Stimulated activated CD4-positive, alpha-beta T cell treated with anti-CD3 and anti-CD28 coated beads, Interleukin-4, amount 100 ng/mL, for 48 hours (primary cell): Measurements from ENCODE around the gene NADSYN1.
A peak's percentile ranks its signal among the peaks of the same experiment; 100 is the strongest.

Experiments used
- DNase-seq, 2 donors: peaks; one replicate each; pipeline ENCODE4 v3.0.0-alpha.2; 2020; ENCODE audit warnings: low read depth in 2 of 2

The NADSYN1 gene

DNA sequence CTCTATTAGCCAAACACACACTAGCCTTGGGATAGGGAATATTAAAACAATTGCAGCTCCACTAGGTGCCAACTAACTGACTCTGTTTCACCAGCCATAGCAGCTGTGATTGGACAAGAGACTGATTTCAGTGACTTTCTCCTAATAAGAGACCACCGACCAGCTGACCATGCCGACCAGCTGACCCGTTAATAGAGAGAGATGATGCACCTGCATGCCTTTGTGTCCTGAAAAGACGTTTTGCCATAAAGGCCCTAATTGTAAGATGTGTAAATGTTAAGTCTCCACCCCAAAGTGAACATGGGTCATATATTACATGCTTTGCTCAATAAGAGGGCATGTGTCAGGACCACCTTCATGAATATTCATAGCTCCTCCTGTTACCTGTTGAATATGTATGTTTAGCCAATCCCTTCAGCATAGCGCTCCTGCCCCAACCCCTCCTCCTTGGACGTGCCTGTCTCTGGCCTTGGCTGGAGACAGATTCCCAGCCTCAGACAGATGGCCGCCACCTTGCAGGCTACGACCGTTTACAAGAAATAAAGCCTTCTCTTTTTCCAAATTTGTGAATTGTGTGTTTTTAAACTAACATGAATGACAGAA, 1.3 kb upstream of the NADSYN1 start:
- no peak for DNase-seq

- DNase-seq: peak; percentile 31 to 35
These were observed 585 bp upstream of the NADSYN1 start for GRCh38 chr11:71452199-71453036.

- no peak for DNase-seq
These were observed 908 bp downstream of the NADSYN1 start for GRCh38 chr11:71453918-71454304.

GRCh38 chr11:71454470-71455113, 1.6 kb downstream of the NADSYN1 start:
- no peak for DNase-seq

GRCh38 chr11:71456294-71456693, 3.3 kb downstream of the NADSYN1 start:
- no peak for DNase-seq

GRCh38 chr11:71456831-71457230, 3.8 kb downstream of the NADSYN1 start:
- no peak for DNase-seq

DNA sequence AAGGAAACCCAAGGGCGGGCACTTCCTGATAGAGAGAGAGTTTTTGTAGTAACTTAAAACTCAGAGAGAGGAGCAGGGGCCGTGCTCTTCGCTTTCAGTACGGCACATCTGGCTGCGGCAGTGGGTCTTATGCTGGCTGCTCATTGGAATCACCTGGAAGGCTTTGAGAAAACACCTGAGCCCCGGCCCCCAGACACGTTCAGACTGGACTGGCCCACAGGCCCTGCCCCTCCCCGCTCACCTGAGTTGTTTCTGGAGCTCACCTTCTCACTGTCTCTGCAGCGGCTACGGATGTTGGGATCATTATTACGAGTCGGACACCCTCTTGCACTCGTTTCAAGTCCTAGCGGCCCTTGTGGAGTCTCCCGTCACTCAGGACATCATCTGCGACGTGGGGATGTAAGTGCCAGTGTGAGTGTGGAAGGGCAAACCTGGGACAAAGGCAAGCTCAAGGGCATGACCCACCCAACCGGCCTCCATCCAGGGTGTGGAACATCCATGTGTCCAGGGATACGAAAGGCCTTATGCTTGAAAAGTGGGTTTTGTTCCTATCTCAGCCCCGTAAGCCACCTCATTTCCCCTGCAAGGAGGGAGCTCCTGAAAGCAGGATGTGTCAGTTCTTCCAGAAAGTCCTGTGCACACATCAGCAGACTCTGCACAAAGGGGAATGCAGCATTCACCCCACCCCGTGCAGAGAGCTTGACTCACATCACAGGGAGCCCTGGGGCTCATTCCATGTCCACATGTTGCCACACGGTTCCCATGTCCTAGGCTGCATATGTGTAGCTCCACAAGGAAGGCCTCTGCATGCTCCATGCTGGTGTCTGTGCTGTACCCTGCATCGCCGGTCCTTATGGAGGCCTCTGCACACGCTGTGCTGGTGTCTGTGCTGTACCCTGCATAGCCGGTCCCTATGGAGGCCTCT, 5.4 kb downstream of the NADSYN1 start:
- DNase-seq: no peak

- no peak for DNase-seq
These were observed 6.2 kb downstream of the NADSYN1 start for GRCh38 chr11:71459076-71459766.

DNA sequence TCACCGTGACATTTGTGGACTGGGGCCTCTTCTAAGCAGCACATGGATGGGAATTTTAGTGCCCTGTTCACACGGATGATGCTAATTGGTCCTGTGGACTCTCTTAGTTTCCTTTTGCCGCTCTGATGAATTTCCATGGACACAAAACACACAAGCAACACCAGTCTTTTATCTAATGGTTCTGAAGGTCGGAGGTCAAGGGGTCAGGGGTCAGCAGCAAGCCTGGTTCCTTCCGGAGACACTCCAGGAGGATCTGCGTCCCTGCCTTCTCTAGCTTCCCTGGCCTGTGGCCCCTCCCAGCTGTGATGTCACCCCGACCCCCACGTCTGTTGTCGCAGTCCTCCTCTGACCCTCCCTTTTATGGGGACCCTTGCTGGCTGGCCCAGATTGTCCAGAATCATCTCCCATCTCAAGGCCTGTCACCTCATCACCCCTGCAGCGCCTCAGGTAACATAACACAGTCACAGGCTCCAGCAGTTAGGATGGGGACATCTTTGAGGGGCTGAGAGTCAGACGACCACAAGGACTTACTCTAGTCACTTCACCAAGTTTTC, 6.8 kb downstream of the NADSYN1 start:
- no peak for DNase-seq

- DNase-seq: no peak
These were observed 8.7 kb downstream of the NADSYN1 start for GRCh38 chr11:71461696-71462095.

DNA sequence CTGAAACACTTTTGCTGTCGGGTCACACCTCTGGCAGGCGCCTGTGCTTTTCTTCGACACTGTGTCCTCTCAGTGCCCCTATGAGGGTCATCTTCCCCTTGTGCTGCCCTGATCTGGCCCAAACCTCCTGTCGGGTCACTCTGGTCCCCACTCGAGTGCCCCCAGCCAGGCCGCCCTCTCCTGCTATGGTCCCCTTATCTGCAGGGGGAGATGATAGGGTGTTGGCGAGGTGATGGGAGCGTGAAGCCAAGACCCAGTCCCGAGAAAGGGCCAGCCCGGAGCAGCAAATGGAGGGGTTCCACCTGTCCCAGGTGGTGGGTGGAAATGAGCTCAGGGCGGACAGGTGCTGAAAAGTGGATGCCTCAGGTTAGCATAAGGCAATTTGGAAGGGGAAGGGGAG, 9.7 kb downstream of the NADSYN1 start:
- no peak for DNase-seq

DNA sequence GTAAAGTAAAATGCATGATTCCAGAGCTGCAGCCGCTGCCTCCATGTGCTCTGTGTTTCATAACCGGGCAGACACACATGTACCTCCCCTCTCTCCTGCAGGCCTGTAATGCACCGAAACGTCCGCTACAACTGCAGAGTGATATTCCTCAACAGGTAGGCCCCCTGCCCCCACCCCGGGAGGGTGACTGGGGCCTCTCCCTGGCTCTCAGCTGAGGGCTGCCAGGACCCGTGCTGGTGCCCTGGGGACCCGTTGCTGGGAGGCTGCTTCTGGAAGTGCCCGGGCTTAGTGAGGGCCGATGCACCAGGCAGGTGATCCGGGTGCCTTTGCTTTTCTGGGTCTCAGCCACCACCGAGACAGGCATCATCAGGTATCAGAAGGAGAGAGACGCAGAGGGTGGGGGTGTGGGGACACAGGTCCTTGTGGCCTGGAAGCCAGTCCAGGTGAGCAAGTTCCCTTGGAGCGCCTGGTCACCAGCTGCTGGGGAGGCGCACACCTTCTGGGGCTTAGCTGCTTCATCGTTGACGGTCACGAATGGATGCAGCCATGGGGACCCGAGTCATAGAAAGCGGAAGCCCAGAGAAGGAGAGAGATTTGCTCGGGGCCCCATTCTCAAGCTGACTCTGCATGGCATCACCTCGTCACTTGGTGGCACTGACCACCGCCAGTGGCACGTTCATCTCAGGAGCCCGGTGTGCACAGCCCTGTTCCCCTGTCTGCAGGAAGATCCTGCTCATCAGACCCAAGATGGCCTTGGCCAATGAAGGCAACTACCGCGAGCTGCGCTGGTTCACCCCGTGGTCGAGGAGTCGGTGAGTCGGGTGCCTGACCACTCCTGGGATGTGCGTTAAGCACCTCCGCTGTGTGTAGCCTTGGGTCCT, 10.6 kb downstream of the NADSYN1 start:
- DNase-seq: no peak

DNA sequence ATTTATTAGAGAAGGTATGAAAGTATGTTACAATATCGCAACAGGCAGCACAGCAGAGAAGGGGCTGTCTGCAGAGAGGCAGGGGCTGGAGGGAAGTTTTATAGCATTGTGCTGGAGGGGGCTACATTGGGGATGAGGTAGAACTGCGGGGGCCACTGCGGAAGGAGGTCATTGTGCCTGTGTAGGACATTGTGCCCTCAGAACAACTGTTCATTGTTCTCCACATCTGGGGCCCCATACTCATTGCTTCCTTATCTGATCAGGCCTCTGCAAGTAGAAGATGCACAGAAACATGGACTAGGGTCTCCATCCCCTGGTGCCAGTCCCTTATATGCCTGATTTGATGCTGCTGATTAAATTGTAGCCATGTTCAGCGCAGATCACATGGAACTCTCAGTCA, 12.1 kb downstream of the NADSYN1 start:
- DNase-seq: no peak

GRCh38 chr11:71466358-71466757, 13.4 kb downstream of the NADSYN1 start:
- no peak for DNase-seq

- no peak for DNase-seq
These were observed 14.2 kb downstream of the NADSYN1 start for GRCh38 chr11:71467164-71467563.

- no peak for DNase-seq
These were observed 17.9 kb downstream of the NADSYN1 start for GRCh38 chr11:71470946-71471345.

DNA sequence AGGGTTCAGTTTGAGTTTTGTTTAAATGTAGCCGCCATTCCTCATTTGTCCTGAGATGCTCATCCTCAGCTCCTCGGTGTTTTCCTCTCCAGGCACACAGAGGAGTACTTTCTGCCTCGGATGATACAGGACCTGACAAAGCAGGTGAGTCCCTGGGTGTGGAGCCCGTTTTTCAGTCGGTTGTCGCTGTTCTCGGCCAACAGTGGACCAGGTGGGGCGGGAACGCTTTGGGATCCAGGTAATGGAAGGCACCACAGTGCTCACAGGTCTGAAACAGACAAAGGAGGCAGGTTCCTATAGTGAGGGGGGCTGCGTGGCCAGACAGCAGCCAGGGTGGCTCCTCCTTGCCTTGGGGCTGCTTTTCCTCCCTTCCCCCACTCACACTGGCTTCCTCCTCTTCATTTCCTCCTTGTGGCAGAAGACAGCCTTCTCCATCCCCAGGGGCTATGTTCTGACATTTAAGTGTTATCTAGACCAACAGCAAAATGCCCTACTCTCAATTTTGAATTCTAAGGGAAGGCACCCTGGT, 19.4 kb downstream of the NADSYN1 start:
- DNase-seq: no peak

GRCh38 chr11:71472941-71473792, 20.2 kb downstream of the NADSYN1 start:
- DNase-seq: no peak

GRCh38 chr11:71473793-71474080, 20.7 kb downstream of the NADSYN1 start:
- DNase-seq: no peak
